HG03159 (cell line): Measurements from ENCODE around the gene CFAP61.

Experiments used
- ATAC-seq: cut with Tn5 transposase; IDR thresholded peaks from one replicate; pipeline ENCODE4 v1.9.1; 2021; ENCODE audit warnings: mild to moderate bottlenecking, moderate library complexity; ENCODE audit not compliant: unreplicated experiment

Gene CFAP61

DNA sequence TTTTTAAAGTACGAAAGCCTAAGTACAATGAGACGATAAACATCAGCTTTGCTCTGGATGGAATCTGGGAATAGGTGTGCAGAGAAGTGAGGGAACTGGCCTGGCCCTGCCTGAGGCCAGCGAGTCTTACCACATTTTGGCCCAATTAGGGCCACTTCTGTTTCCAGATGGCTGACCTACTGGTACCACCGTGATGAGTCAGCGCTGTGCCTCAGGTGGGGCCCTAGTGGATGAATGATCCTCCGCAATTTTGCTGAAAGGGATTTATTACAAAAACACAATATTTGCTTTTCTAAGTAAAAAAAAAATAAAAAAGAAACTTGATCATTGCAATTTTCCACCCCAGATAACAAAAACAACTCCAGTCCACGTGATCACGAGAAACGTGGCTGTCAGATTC is 338.1 kb downstream of the CFAP61 start:
- ATAC-seq: no peak

DNA sequence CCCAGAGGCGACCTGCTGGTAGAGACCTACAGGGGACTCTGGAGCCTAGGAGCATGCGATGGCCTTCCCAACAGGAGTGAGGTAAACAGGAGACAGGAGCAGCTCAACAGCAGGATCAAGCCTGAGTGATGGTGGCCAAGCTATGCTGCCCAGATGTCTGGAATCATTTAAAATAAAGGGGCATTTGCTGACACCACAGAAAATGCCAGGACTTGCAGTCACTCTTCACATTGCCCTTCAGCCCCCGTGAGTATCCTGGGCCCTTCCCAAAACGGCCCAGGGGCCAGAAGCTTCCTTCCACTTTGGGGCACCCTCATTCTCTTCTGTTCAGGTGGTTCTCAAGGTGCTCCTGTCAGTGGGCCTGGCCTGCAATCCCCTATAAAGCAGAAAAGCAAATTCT is 338.8 kb downstream of the CFAP61 start:
- ATAC-seq: no peak

DNA sequence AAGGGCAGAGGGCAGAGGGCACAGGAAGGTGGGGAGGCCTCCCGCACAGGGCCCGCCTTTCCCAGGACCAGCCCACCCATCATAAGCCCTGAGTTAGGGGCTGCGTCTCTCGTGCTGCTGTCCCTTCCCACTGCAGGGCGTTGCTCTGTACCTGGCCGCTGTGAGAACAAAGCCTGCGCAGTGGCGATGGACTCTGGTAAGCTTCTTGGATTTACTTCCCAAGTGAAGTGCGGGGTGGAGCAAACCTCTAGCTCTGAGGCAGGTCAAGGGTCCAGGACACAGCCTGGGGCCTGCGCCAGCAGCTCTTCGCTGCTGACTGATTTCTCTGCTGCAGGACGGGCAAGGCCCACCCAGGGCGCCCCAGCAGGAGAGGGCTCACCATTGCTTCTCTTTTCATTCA is 339.4 kb downstream of the CFAP61 start:
- no peak for ATAC-seq

DNA sequence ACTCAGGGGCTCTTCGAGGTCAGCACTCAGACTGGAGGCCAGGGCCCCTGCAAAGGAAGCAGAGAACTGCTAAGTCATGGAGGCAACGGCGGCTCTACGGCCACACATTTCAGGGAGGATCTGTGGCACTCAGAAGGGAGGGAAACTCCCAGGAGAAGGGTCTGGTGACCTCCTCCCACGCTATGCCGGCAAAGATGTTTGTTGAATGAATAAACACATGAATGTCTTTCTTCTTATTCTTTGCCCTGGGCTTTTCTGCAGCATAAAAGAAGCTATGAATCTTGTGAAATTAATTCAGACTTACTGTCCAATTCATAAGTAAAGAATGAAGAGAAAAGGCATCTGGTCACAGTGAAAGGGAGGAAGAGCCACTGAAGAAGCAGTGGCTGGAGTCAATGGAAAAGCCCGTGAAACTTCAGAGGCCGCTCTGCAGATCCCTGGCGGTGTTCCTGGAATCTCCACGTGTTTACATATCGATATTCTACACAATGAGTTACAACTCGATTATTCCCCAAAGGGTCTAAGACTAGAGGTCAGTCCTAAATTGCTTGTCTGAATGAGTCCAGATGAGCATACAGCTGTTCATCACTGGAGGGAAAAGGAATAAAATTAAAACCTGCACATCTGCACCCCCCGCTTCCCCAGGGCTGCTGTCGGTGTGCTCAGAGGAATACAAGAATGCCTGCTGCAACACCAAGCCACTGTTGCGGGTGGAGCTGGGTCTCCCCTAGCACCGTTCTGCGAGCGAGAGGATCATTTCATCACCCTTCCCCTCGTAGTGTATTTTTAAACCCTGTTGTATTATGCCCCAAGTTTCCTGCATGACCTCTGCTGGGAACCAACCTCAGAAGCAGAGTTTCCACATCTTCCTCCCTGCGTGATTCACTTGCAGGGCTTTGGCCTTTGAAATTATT is 341.1 kb downstream of the CFAP61 start:
- no peak for ATAC-seq

DNA sequence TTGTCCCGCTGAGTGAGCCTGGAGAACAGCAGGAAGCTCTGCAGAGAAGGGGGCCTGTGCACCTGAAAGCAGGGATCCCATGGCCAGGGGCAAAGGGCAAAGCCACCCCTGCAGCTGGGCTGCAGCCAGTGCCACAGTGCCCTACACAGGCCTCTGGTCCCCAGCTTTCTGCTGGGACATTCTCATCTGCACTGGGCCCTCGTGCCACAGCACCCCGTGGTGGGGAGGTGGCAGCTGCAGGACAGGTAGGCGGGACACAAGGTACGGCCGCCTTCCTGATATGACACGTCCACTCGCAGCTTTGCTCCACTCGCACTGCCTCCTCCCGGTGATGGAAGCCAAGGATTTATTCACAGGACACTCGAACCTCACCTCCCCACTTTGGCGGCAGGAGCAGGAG is 342.8 kb downstream of the CFAP61 start:
- no peak for ATAC-seq

DNA sequence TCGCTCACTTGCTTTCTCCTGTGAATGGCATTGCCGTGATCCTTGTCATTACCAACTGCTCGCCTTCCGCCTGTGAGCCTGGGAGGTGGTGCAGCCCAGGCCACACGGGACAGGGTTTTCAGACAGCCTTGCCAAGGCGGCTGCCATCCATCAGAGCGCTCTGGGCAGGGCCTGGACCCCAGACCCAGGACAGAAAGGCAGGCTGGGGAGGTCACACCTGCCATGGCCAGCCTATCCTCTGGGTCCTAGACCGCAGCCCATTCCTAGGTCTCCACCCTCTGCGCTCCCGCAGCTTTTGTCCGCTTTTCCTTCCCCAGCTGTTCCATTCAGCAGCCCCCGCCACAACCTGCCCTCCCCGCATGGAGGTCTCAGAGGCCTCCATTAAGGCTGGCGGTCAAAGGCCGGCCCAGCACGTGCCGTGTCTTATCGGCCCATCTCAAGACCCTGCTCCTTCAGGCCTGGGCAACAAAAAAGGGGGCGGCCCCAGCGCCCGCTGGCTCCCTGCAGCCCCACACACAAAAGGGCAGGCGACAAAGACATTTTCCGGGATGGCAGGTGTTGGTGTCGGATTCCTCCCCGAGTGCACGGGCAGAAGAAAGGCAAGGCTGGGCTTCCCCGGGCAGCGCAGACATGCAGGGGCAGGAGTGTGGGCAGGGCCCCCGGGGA is 343.7 kb downstream of the CFAP61 start:
- no peak for ATAC-seq

- ATAC-seq: no peak
Measured at GRCh38 chr20:20396794-20397193, 344.5 kb downstream of the CFAP61 start.

DNA sequence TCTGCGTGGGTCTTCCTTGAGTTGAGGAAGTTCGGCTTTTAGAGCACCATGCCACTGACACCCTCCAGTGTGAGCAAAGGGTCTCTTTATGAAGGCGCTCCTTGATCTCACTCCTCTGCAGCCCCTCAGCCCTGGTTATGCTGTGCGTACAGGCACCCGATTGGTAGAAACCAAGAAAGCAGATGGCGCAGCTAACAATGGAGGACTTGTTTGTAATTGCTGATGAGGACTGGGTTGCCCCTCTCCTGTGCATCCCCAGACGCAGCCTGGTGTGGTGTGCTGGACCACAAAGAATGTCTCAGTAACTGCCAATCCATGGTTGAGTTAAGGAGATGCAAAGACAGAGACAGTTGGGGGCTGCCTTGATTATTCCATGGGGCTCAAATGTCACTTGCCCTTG is 345.8 kb downstream of the CFAP61 start:
- no peak for ATAC-seq

GRCh38 chr20:20399531-20400500 is 347.5 kb downstream of the CFAP61 start:
- ATAC-seq: no peak

- no peak for ATAC-seq
Measured at GRCh38 chr20:20401991-20402390, 349.7 kb downstream of the CFAP61 start.

DNA sequence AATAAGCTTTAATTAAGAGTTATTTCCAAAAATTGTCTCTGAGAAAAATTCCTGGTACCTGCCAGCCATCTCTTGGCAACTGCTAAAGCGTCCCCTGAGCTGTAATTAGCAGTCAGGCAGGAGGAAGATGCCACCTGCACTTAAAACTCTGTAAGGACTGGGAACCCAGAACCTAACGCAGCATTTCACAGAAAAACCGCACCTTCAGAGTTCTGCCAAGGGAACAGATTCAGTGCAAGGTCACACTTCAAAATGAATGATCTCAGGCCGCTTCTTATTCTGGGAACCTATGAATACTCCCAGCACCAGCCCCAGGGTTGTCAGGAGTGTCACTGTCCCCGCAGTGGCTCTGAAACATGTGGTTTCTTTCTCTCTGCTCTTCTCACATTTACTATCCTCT is 352.3 kb downstream of the CFAP61 start:
- no peak for ATAC-seq

- no peak for ATAC-seq
Measured at GRCh38 chr20:20405623-20406022, 353.3 kb downstream of the CFAP61 start.

GRCh38 chr20:20406306-20406705 is 354.0 kb downstream of the CFAP61 start:
- no peak for ATAC-seq

GRCh38 chr20:20407891-20408805 is 355.8 kb downstream of the CFAP61 start:
- no peak for ATAC-seq

GRCh38 chr20:20409331-20409730 is 357.0 kb downstream of the CFAP61 start:
- ATAC-seq: no peak
